Gastroesophageal sphincter (tissue), 3 donors: ENCODE measurements around the gene DPYD.

ENCODE experiments used
- POLR2A ChIP-seq, 2 donors: fragments of 450-650 bp; IDR thresholded peaks; one replicate each; pipeline ENCODE4 v1.6.1; 2017; ENCODE audit warnings: antibody characterized with exemption in 2 of 2, mild to moderate bottlenecking in 2 of 2, moderate library complexity in 1 of 2
- POLR2AphosphoS5 ChIP-seq: sonication (generic); formaldehyde crosslinking; IDR thresholded peaks from one replicate; pipeline ENCODE4 v1.6.1; 2017; ENCODE audit warnings: antibody characterized with exemption
- TF ChIP-seq, protein P1 (sequence below), 4 experiments: fragments of 200-600 bp in 2 of 4; fragments of 450-650 bp in 2 of 4; sonication (generic) in 1 of 4; IDR thresholded peaks; one replicate each; pipeline ENCODE4 v1.5.1; 2017 to 2019; ENCODE audit warnings: antibody characterized with exemption in 4 of 4, mild to moderate bottlenecking in 2 of 4, moderate library complexity in 2 of 4

DNA sequence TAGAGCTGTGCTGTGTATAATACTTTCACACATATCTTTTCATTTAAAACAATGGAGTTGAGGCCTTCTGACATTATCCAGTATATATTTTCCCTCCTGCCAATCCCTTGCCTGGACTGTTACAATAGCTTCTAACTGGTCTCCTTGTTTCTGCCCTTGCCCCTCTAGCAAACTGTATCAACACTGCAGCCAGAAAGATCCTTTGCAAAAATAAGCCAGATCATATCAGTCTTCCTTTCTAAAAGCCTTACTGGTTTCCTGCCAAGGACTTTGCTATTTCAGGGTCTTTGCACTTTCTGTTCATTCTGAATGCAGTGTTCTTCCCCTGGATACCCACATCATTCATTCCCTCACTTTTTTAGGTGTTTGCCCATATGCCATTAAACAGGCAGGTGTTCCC lies 829.2 kb downstream of the DPYD start:
- TF ChIP-seq, protein P1, sequence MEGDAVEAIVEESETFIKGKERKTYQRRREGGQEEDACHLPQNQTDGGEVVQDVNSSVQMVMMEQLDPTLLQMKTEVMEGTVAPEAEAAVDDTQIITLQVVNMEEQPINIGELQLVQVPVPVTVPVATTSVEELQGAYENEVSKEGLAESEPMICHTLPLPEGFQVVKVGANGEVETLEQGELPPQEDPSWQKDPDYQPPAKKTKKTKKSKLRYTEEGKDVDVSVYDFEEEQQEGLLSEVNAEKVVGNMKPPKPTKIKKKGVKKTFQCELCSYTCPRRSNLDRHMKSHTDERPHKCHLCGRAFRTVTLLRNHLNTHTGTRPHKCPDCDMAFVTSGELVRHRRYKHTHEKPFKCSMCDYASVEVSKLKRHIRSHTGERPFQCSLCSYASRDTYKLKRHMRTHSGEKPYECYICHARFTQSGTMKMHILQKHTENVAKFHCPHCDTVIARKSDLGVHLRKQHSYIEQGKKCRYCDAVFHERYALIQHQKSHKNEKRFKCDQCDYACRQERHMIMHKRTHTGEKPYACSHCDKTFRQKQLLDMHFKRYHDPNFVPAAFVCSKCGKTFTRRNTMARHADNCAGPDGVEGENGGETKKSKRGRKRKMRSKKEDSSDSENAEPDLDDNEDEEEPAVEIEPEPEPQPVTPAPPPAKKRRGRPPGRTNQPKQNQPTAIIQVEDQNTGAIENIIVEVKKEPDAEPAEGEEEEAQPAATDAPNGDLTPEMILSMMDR (IDR thresholded peaks at IDR 0.05) = no peak
- TF ChIP-seq POLR2A (IDR thresholded peaks at IDR 0.05) (no peak), POLR2AphosphoS5 (no peak)
